Measurements from ENCODE around the gene LYSMD4. TPM values are rescaled to one million over a fixed set of nuclear protein-coding genes. Genes with fewer than 3 reads are reported as not detected.
"Not testable (repeated sequence)": the region's sequence is repeated elsewhere in the genome, so short reads cannot be mapped to it uniquely, and the experiment has no call there.

LYSMD4 gene
- total RNA-seq, 4 donors from 2014 or later: 6.5 to 26.8 (median 13.3) TPM

DNA sequence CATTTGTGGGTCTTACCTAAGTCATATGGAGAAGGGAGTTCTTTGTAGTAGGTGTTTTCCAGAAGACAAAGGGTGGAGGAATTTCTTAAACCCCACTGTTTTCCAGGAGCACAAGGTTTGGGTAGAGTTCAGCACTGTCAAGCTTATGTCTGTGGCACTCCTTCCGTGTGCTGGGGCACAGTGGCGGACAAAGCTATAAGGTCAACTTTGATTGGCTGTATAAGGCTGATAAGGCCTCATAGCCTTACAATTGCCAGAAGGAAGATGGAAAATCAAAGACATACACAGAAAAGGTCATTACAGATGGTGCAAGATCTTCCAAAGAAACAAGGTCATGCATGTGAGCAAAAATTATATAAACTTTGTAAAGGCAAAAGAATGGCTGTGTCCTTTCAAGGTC is 3.5 kb upstream of the LYSMD4 start:
- no peaks in the 10 kb centered on the region for H3K27me3 ChIP-seq
- no peak overlapping the region for H3K4me3 ChIP-seq
- H3K27ac ChIP-seq: no peak overlapping the region
- H3K9me3 ChIP-seq: no peaks in the 10 kb centered on the region
- TF ChIP-seq, protein P1, sequence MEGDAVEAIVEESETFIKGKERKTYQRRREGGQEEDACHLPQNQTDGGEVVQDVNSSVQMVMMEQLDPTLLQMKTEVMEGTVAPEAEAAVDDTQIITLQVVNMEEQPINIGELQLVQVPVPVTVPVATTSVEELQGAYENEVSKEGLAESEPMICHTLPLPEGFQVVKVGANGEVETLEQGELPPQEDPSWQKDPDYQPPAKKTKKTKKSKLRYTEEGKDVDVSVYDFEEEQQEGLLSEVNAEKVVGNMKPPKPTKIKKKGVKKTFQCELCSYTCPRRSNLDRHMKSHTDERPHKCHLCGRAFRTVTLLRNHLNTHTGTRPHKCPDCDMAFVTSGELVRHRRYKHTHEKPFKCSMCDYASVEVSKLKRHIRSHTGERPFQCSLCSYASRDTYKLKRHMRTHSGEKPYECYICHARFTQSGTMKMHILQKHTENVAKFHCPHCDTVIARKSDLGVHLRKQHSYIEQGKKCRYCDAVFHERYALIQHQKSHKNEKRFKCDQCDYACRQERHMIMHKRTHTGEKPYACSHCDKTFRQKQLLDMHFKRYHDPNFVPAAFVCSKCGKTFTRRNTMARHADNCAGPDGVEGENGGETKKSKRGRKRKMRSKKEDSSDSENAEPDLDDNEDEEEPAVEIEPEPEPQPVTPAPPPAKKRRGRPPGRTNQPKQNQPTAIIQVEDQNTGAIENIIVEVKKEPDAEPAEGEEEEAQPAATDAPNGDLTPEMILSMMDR (IDR thresholded peaks at IDR 0.05): no peak
- no peak for TF ChIP-seq POLR2A (IDR thresholded peaks at IDR 0.05)
- DNase-seq: no peak
- no peaks in the 10 kb centered on the region for H3K4me1 ChIP-seq
- H3K36me3 ChIP-seq: no peaks in the 10 kb centered on the region
- intact Hi-C loops (cut with DNase I; ENCODE audit: low total_unique reads): no loop called here

DNA sequence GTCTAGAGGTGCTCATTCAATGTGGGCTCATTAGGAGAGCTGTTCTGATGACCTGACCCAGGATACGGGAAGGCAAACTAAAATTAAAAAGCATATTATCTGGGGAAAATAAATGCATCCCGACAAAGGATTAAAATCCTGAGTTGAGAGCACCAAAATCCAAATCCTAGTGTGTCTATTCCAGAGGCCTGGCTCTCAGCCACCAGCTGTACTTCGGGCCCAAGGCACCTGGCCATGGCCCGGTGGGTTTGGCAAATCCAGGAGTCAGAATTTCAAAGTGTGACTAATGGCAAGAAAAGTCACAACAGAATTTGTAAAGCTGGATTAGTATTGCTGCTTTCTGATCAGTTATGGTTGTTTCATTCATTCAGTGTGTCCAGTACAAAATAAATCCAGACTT is 2.6 kb upstream of the LYSMD4 start:
- Histone ChIP-seq H3K4me1 (no peaks in the 10 kb centered on the region), H3K27me3 (no peaks in the 10 kb centered on the region), H3K9me3 (no peaks in the 10 kb centered on the region), H3K4me3 (no peak overlapping the region), H3K27ac (no peak overlapping the region), H3K36me3 (no peaks in the 10 kb centered on the region)
- DNase-seq: no peak
- TF ChIP-seq, protein P1 (IDR thresholded peaks at IDR 0.05): no peak
- no peak for TF ChIP-seq POLR2A (IDR thresholded peaks at IDR 0.05)
- intact Hi-C loops (cut with DNase I; ENCODE audit: low total_unique reads): no loop called here

- H3K36me3 ChIP-seq: no peaks in the 10 kb centered on the region
- H3K4me3 ChIP-seq: no peak overlapping the region
- no peak for DNase-seq
- intact Hi-C loops (cut with DNase I; ENCODE audit: low total_unique reads): no loop called here
- no peak overlapping the region for H3K27ac ChIP-seq
- H3K9me3 ChIP-seq: no peaks in the 10 kb centered on the region
- no peaks in the 10 kb centered on the region for H3K4me1 ChIP-seq
- H3K27me3 ChIP-seq: no peaks in the 10 kb centered on the region
- TF ChIP-seq POLR2A (IDR thresholded peaks at IDR 0.05): no peak
- TF ChIP-seq, protein P1 (IDR thresholded peaks at IDR 0.05): no peak
Observed at GRCh38 chr15:99734575-99734974, 1.3 kb upstream of the LYSMD4 start.

GRCh38 chr15:99734040-99734291 is 729 bp upstream of the LYSMD4 start:
- intact Hi-C loops (cut with DNase I; ENCODE audit: low total_unique reads); H3K4me1 ChIP-seq; H3K27me3 ChIP-seq; H3K9me3 ChIP-seq; H3K36me3 ChIP-seq; DNase-seq: not testable (repeated sequence)
- Histone ChIP-seq H3K4me3 (peak overlapping the region; percentile 80 to 98), H3K27ac (peak overlapping the region; percentile 91 to 97)

DNA sequence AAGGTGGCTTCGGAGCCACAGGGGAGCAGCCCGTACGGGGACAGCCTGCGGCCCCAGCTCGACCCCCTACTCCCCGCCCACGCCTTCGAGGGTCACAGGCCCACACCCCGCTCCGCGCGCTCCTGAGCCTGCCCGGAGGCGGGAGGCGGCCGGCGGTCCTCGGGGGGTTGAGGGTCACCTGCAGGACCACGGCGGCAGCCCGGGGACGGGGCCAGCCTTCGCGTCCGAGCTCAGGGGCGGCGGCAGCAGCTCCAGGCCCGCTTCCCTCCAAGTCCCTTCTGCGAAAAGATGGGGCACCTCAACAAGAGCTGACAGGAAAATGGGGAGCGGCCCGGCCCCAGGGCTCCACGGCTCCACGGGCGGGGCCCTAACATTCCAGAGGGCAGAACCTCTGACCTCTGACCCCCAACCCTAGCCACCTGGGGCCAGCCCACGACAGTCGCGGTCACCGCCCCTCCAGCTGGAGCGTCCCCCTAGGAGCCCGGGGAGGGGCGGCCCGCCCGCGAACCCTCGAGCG is 428 bp downstream of the LYSMD4 start:
- no peaks in the 10 kb centered on the region for H3K9me3 ChIP-seq
- H3K27me3 ChIP-seq: no peaks in the 10 kb centered on the region
- H3K4me3 ChIP-seq: peak overlapping the region; percentile 80 to 98
- peak; percentile 53 to 62 for DNase-seq
- H3K27ac ChIP-seq: peak overlapping the region; percentile 91 to 97
- H3K4me1 ChIP-seq: no peaks in the 10 kb centered on the region
- intact Hi-C loops (cut with DNase I; ENCODE audit: low total_unique reads): no loop called here
- TF ChIP-seq, protein P1 (IDR thresholded peaks at IDR 0.05): no peak
- TF ChIP-seq POLR2A (IDR thresholded peaks at IDR 0.05): no peak
- H3K36me3 ChIP-seq: no peaks in the 10 kb centered on the region

DNA sequence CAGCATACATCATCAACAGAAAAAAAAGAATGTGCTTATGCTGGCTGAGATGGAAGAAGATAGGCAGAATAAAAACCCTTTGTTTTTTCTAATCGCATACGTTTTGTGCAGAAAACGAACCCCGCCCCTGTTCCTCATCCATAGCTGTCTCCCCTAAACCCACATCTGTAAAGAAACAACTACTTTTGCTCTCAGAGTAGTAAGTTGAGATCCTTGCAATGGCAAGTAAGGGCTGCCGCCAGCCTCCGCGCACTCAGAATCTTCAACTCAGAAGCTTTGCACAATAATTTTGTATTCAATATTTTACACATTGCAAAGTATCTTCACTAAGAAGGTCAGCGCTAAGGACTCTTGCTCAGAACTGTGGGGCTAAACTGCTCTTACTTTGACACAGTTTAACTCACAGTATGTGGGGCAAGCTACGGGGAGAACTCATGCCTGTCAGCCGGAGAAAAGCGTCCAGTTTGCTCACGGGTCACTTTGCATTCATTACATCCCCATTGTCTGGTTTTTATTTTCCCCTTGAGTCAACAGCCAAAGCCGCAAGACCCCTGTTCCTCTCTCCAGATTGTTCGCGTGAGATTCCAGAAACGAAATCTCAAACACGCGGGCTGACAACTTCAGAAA is 1.0 kb downstream of the LYSMD4 start:
- intact Hi-C loops (cut with DNase I; ENCODE audit: low total_unique reads): no loop called here
- no peak for TF ChIP-seq POLR2A (IDR thresholded peaks at IDR 0.05)
- TF ChIP-seq, protein P1 (IDR thresholded peaks at IDR 0.05): no peak
- peak overlapping the region; percentile 80 to 98 for H3K4me3 ChIP-seq

More for the DNA sequence above, 1.0 kb downstream of the LYSMD4 start:
- Histone ChIP-seq H3K4me1 (no peaks in the 10 kb centered on the region), H3K9me3 (no peaks in the 10 kb centered on the region), H3K27ac (peak overlapping the region; percentile 91 to 97), H3K36me3 (no peaks in the 10 kb centered on the region), H3K27me3 (no peaks in the 10 kb centered on the region)
- DNase-seq: no peak

Measured in uterus (tissue), 4 donors.